ENCODE data around the gene BPIFB4. TPM values are rescaled to one million over a fixed set of nuclear protein-coding genes. Genes with fewer than 3 reads are reported as not detected.
"Not testable (repeated sequence)": the region's sequence is repeated elsewhere in the genome, so short reads cannot be mapped to it uniquely, and the experiment has no call there.

Gene BPIFB4
- total and polyA plus RNA-seq, 2 donors (not counting 1 experiment from before 2014, with no cell fraction given): not detected

- Histone ChIP-seq H2AFZ (ENCODE audit: low read length) (no peak overlapping the region), H3K27me3 (ENCODE audit: control insufficient read depth, insufficient read depth, low read length) (no peaks in the 10 kb centered on the region), H3K36me3 (ENCODE audit: control insufficient read depth, insufficient read depth, low read length) (no peaks in the 10 kb centered on the region), H3K79me2 (ENCODE audit: control insufficient read depth, insufficient read depth, low read length) (no peaks in the 10 kb centered on the region), H4K20me1 (ENCODE audit: control insufficient read depth, extremely low read depth, insufficient read depth, low read length) (no peaks in the 10 kb centered on the region), H3K4me2 (ENCODE audit: extremely low read depth, insufficient read depth, low read length) (no peak overlapping the region), H3K4me3 (replicated peaks in 1 of 4; ENCODE audit: control extremely low read depth in 1 of 4, insufficient read depth in 1 of 4, low read depth in 3 of 4, low read length in 4 of 4) (no peak overlapping the region), H3K27ac (ENCODE audit: insufficient read depth, low read length) (no peak overlapping the region), H3K4me1 (ENCODE audit: control insufficient read depth, extremely low read depth, insufficient read depth, low read length) (no peaks in the 10 kb centered on the region), H3K9ac (ENCODE audit: insufficient read depth, low read length) (no peak overlapping the region), H3K9me3 (ENCODE audit: control insufficient read depth, insufficient read depth, low read depth, low read length) (no peaks in the 10 kb centered on the region)
- no peak for TF ChIP-seq EZH2 (IDR thresholded peaks at IDR 0.05; ENCODE audit: low read length, missing control alignments)
- no peak for TF ChIP-seq CTCF (conservative IDR thresholded peaks at IDR 0.05 in 1 of 2, IDR thresholded peaks at IDR 0.05 in 1 of 2; ENCODE audit: low read depth in 1 of 2, low read length in 2 of 2)
- no peak for DNase-seq (ENCODE audit: low read depth in 2 of 2)
These were observed 24.1 kb downstream of the BPIFB4 start for GRCh38 chr20:33103556-33103955.

- DNase-seq (ENCODE audit: low read depth in 2 of 2): no peak
- H3K79me2 ChIP-seq (ENCODE audit: control insufficient read depth, insufficient read depth, low read length): no peaks in the 10 kb centered on the region
- no peak overlapping the region for H2AFZ ChIP-seq (ENCODE audit: low read length)
- H3K36me3 ChIP-seq (ENCODE audit: control insufficient read depth, insufficient read depth, low read length): no peaks in the 10 kb centered on the region
- H3K27ac ChIP-seq (ENCODE audit: insufficient read depth, low read length): no peak overlapping the region
- H3K4me1 ChIP-seq (ENCODE audit: control insufficient read depth, extremely low read depth, insufficient read depth, low read length): no peaks in the 10 kb centered on the region
- no peak overlapping the region for H3K9ac ChIP-seq (ENCODE audit: insufficient read depth, low read length)
- H3K4me2 ChIP-seq (ENCODE audit: extremely low read depth, insufficient read depth, low read length): no peak overlapping the region
- H3K4me3 ChIP-seq (replicated peaks in 1 of 4; ENCODE audit: control extremely low read depth in 1 of 4, insufficient read depth in 1 of 4, low read depth in 3 of 4, low read length in 4 of 4): no peak overlapping the region
- H4K20me1 ChIP-seq (ENCODE audit: control insufficient read depth, extremely low read depth, insufficient read depth, low read length): no peaks in the 10 kb centered on the region
- no peaks in the 10 kb centered on the region for H3K27me3 ChIP-seq (ENCODE audit: control insufficient read depth, insufficient read depth, low read length)
- no peaks in the 10 kb centered on the region for H3K9me3 ChIP-seq (ENCODE audit: control insufficient read depth, insufficient read depth, low read depth, low read length)
- TF ChIP-seq EZH2 (IDR thresholded peaks at IDR 0.05; ENCODE audit: low read length, missing control alignments) (no peak), CTCF (conservative IDR thresholded peaks at IDR 0.05 in 1 of 2, IDR thresholded peaks at IDR 0.05 in 1 of 2; ENCODE audit: low read depth in 1 of 2, low read length in 2 of 2) (no peak)
These were observed 24.9 kb downstream of the BPIFB4 start for GRCh38 chr20:33104336-33104735.

GRCh38 chr20:33105316-33105924 is 26.0 kb downstream of the BPIFB4 start:
- Histone ChIP-seq H3K9me3 (ENCODE audit: control insufficient read depth, insufficient read depth, low read depth, low read length) (no peaks in the 10 kb centered on the region), H3K27ac (ENCODE audit: insufficient read depth, low read length) (no peak overlapping the region), H3K4me3 (replicated peaks in 1 of 4; ENCODE audit: control extremely low read depth in 1 of 4, insufficient read depth in 1 of 4, low read depth in 3 of 4, low read length in 4 of 4) (no peak overlapping the region), H3K4me2 (ENCODE audit: extremely low read depth, insufficient read depth, low read length) (no peak overlapping the region), H4K20me1 (ENCODE audit: control insufficient read depth, extremely low read depth, insufficient read depth, low read length) (no peaks in the 10 kb centered on the region), H3K9ac (ENCODE audit: insufficient read depth, low read length) (no peak overlapping the region), H3K27me3 (ENCODE audit: control insufficient read depth, insufficient read depth, low read length) (no peaks in the 10 kb centered on the region), H3K36me3 (ENCODE audit: control insufficient read depth, insufficient read depth, low read length) (no peaks in the 10 kb centered on the region), H3K79me2 (ENCODE audit: control insufficient read depth, insufficient read depth, low read length) (no peaks in the 10 kb centered on the region), H2AFZ (ENCODE audit: low read length) (no peak overlapping the region), H3K4me1 (ENCODE audit: control insufficient read depth, extremely low read depth, insufficient read depth, low read length) (no peaks in the 10 kb centered on the region)
- TF ChIP-seq CTCF (conservative IDR thresholded peaks at IDR 0.05 in 1 of 2, IDR thresholded peaks at IDR 0.05 in 1 of 2; ENCODE audit: low read depth in 1 of 2, low read length in 2 of 2) (no peak), EZH2 (IDR thresholded peaks at IDR 0.05; ENCODE audit: low read length, missing control alignments) (no peak)
- DNase-seq (ENCODE audit: low read depth in 2 of 2): no peak

- DNase-seq (ENCODE audit: low read depth in 2 of 2); H4K20me1 ChIP-seq (ENCODE audit: control insufficient read depth, extremely low read depth, insufficient read depth, low read length); H3K9ac ChIP-seq (ENCODE audit: insufficient read depth, low read length); H3K4me3 ChIP-seq (replicated peaks in 1 of 4; ENCODE audit: control extremely low read depth in 1 of 4, insufficient read depth in 1 of 4, low read depth in 3 of 4, low read length in 4 of 4); H3K27ac ChIP-seq (ENCODE audit: insufficient read depth, low read length); H2AFZ ChIP-seq (ENCODE audit: low read length); H3K9me3 ChIP-seq (ENCODE audit: control insufficient read depth, insufficient read depth, low read depth, low read length); H3K36me3 ChIP-seq (ENCODE audit: control insufficient read depth, insufficient read depth, low read length); H3K4me2 ChIP-seq (ENCODE audit: extremely low read depth, insufficient read depth, low read length); H3K79me2 ChIP-seq (ENCODE audit: control insufficient read depth, insufficient read depth, low read length); H3K27me3 ChIP-seq (ENCODE audit: control insufficient read depth, insufficient read depth, low read length); H3K4me1 ChIP-seq (ENCODE audit: control insufficient read depth, extremely low read depth, insufficient read depth, low read length): not testable (repeated sequence)
These were observed 26.7 kb downstream of the BPIFB4 start for GRCh38 chr20:33106058-33106620.

All from fibroblast of lung (primary cell).